Nephron (organoid): ENCODE data around the gene DNAJC22.
A peak's percentile ranks its signal among the peaks of the same experiment; 100 is the strongest.
"Not testable (repeated sequence)": the region's sequence is repeated elsewhere in the genome, so short reads cannot be mapped to it uniquely, and the experiment has no call there.

Experiments
- H3K27ac Mint-ChIP-seq, 3 experiments: 2 replicates each; pipeline ENCODE4 v1.8.0; 2020; ENCODE audit warnings: mixed read lengths in 3 of 3, mild to moderate bottlenecking in 2 of 3, moderate library complexity in 1 of 3
- H3K27me3 Mint-ChIP-seq: 2 replicates; pipeline ENCODE4 v1.8.0; 2021; ENCODE audit warnings: low read depth, mild to moderate bottlenecking, moderate library complexity, mixed read lengths
- H3K36me3 Mint-ChIP-seq: 2 replicates; pipeline ENCODE4 v1.8.0; 2020; ENCODE audit warnings: low read depth, mixed read lengths
- H3K4me1 Mint-ChIP-seq: 2 replicates; pipeline ENCODE4 v1.8.0; 2020; ENCODE audit warnings: mixed read lengths
- H3K4me3 Mint-ChIP-seq, 3 experiments: 2 replicates each; pipeline ENCODE4 v1.8.0; 2020; ENCODE audit warnings: mild to moderate bottlenecking in 3 of 3, mixed read lengths in 3 of 3, moderate library complexity in 2 of 3
- H3K9me3 Mint-ChIP-seq: 2 replicates; pipeline ENCODE4 v1.8.0; 2020; ENCODE audit warnings: mixed read lengths
- TF ChIP-seq, protein P1 (sequence below), 3 experiments: fragments of 200-600 bp; sonication (generic); IDR thresholded peaks; one replicate each; pipeline ENCODE4 v1.5.0; 2021; ENCODE audit warnings: antibody characterized with exemption in 3 of 3; ENCODE audit not compliant: unreplicated experiment in 3 of 3

Gene DNAJC22

DNA sequence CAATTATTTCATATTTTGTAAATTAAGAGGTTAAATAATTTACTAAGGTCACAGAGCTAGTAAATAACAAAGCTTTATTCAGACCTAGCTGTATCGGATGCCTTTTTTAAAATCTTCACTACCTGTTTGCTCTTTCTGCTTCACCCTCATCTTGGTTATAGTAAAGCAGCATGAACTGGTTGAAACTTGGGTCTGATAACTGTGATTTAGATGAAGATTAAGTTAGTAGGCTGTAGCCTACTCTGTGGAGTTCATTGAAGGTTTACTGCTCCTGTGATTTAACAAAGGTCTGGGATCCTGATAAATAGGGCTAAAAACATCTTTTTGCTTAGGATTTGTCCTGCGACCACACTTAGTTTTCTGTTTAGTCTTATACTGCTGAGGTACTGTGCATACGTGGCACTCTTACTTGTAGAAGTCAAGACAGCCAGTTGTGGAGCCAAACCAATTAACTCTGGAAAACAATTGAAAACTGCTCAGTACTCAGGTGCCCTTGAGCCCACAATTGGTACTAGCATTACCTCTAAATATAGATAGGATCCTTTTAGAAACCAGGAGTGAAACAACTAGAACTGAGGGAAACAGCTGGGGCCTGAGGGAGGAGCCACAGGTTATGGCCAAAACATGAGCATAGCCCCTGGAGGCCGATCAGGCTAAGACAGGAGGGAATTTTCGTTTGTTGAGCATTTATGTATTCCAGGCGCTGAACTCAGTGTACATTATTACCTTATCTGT is 22.9 kb downstream of the DNAJC22 start:
- no peaks in the 10 kb centered on the region for H3K27me3 Mint-ChIP-seq
- H3K27ac Mint-ChIP-seq = peak overlapping the region; percentile 65 to 84 (median 68)
- peaks cover 12% of the 10 kb centered on the region for H3K36me3 Mint-ChIP-seq
- no peaks in the 10 kb centered on the region for H3K9me3 Mint-ChIP-seq
- peak overlapping the region; percentile 66 to 85 (median 79) for H3K4me3 Mint-ChIP-seq
- TF ChIP-seq, protein P1, sequence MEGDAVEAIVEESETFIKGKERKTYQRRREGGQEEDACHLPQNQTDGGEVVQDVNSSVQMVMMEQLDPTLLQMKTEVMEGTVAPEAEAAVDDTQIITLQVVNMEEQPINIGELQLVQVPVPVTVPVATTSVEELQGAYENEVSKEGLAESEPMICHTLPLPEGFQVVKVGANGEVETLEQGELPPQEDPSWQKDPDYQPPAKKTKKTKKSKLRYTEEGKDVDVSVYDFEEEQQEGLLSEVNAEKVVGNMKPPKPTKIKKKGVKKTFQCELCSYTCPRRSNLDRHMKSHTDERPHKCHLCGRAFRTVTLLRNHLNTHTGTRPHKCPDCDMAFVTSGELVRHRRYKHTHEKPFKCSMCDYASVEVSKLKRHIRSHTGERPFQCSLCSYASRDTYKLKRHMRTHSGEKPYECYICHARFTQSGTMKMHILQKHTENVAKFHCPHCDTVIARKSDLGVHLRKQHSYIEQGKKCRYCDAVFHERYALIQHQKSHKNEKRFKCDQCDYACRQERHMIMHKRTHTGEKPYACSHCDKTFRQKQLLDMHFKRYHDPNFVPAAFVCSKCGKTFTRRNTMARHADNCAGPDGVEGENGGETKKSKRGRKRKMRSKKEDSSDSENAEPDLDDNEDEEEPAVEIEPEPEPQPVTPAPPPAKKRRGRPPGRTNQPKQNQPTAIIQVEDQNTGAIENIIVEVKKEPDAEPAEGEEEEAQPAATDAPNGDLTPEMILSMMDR (IDR thresholded peaks at IDR 0.05; ENCODE audit: unreplicated experiment in 3 of 3) = peak; percentile 29 to 49 (median 34)
- H3K4me1 Mint-ChIP-seq = peaks cover 38% of the 10 kb centered on the region

DNA sequence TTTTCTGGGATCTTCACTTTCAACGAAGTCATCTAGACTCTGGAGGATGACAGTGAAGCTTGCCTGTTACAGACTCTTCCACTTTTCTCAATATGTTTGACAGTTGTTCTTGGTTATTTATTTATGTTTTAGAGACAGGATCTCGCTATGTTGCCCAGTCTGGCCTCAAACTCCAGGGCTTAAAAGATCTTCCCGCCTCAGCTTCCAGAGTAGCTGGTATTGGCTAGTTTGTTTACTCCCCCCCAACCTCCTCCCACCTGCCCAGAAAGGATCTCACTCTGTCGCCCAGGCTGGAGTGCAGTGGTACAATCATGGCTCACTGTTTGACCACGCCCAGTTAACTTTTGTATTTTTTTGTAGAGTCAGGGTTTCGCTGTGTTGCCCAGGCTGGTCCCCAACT is 23.9 kb downstream of the DNAJC22 start:
- H3K4me1 Mint-ChIP-seq = peaks cover 46% of the 10 kb centered on the region
- TF ChIP-seq, protein P1 (IDR thresholded peaks at IDR 0.05; ENCODE audit: unreplicated experiment in 3 of 3) = no peak
- H3K27me3 Mint-ChIP-seq = no peaks in the 10 kb centered on the region
- no peaks in the 10 kb centered on the region for H3K9me3 Mint-ChIP-seq
- peaks cover 12% of the 10 kb centered on the region for H3K36me3 Mint-ChIP-seq
- peak overlapping the region in 2 of 3 experiments; percentile 16 to 85 for H3K4me3 Mint-ChIP-seq
- no peak overlapping the region for H3K27ac Mint-ChIP-seq

- Mint-ChIP-seq H3K27me3 (no peaks in the 10 kb centered on the region), H3K4me3 (no peak overlapping the region), H3K27ac (peak overlapping the region; percentile 10 to 71 (median 35)), H3K9me3 (no peaks in the 10 kb centered on the region), H3K4me1 (peaks cover 24% of the 10 kb centered on the region), H3K36me3 (peaks cover 15% of the 10 kb centered on the region)
- TF ChIP-seq, protein P1 (IDR thresholded peaks at IDR 0.05; ENCODE audit: unreplicated experiment in 3 of 3) = no peak
Observed at GRCh38 chr12:49375406-49375805, 28.7 kb downstream of the DNAJC22 start.

DNA sequence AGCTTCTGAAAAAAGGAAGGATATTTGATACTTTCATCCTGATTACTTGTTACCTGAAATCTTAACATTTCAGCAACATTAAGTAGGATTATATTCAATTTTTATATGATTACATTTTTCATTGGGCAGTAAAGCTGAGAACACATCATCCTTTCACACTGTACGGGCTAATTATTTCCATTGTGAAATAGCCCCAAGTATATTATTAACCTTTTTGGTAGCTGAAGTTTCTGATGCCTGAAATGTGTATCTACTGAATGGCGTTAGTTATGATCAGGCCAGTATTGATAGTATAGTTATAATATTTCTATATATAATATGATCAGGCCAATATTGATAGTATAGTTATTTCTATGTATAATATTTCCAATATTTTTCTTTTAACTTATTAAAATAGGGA is 30.7 kb downstream of the DNAJC22 start:
- Mint-ChIP-seq H3K27ac (no peak overlapping the region), H3K36me3 (peaks cover 9% of the 10 kb centered on the region), H3K4me3 (no peak overlapping the region), H3K9me3 (no peaks in the 10 kb centered on the region), H3K4me1 (peaks cover 22% of the 10 kb centered on the region), H3K27me3 (no peaks in the 10 kb centered on the region)
- TF ChIP-seq, protein P1 (IDR thresholded peaks at IDR 0.05; ENCODE audit: unreplicated experiment in 3 of 3) = no peak

- not testable (repeated sequence) for H3K27me3 Mint-ChIP-seq, H3K27ac Mint-ChIP-seq, H3K4me3 Mint-ChIP-seq, H3K9me3 Mint-ChIP-seq
- Mint-ChIP-seq H3K36me3 (peaks cover 11% of the 10 kb centered on the region), H3K4me1 (peaks cover 13% of the 10 kb centered on the region)
Observed at GRCh38 chr12:49380184-49380583, 33.5 kb downstream of the DNAJC22 start.

DNA sequence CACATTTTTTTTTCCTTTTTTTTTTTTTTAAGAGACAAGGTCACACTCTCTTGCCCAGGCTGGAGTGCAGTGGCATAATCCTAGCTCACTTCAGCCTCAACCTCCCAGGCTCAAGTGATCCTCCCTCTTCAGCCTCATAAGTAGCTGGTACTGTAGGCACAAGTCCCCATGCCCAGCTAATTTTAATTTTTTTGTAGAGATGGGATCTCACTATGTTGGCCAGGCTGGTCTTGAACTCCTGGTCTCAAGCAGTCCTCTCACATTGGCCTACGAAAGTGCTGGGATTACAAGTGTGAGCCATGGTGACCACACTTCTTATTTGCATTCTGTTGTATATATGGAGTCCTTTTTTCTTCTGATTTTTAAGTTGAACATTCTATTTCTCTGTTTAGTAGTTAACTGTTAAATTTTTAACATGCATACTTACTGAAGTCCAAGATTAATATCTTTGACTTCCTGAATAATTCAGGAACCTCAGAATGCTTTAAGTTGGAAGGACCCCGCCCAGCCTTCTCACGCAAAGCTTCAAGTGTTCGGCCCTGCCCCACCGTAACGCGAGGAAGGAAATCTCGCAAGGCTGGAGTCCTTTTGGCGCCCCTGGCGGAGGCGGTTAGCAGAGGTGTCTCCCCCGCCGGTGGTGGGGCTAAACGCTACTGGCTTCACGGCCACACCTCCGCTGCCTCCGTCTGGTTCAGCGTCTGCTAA is 42.1 kb downstream of the DNAJC22 start:
- TF ChIP-seq, protein P1 (IDR thresholded peaks at IDR 0.05; ENCODE audit: unreplicated experiment in 3 of 3) = no peak
- Mint-ChIP-seq H3K36me3 (peaks cover 26% of the 10 kb centered on the region), H3K27ac (no peak overlapping the region), H3K4me1 (no peaks in the 10 kb centered on the region), H3K4me3 (no peak overlapping the region), H3K27me3 (peaks cover 3% of the 10 kb centered on the region), H3K9me3 (no peaks in the 10 kb centered on the region)
